GM18858 (cell line): ENCODE measurements around the gene TBC1D2B.

Source experiments
- ATAC-seq: cut with Tn5 transposase; IDR thresholded peaks from one replicate; pipeline ENCODE4 v1.9.1; 2021; ENCODE audit not compliant: unreplicated experiment

TBC1D2B gene

DNA sequence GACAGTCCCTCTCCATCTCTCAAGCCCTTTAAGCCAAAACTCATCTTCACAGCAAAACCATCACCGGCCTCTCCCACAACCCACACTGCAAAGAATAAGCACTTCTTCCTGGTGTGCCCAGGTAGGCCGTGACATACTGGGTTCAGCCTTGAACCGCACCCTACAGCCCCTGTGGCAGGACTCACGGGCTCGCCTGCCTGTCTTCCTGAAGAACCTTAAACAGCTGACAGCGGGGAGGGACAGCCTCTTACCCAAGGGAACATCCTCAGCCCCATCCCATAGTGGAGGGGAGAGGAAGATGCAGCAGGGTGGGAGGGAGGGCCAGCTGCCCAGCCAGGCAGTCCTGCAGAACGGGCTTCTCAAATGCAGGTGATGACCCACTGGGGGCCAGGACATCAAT is 40.2 kb downstream of the TBC1D2B start:
- ATAC-seq, result no peak

DNA sequence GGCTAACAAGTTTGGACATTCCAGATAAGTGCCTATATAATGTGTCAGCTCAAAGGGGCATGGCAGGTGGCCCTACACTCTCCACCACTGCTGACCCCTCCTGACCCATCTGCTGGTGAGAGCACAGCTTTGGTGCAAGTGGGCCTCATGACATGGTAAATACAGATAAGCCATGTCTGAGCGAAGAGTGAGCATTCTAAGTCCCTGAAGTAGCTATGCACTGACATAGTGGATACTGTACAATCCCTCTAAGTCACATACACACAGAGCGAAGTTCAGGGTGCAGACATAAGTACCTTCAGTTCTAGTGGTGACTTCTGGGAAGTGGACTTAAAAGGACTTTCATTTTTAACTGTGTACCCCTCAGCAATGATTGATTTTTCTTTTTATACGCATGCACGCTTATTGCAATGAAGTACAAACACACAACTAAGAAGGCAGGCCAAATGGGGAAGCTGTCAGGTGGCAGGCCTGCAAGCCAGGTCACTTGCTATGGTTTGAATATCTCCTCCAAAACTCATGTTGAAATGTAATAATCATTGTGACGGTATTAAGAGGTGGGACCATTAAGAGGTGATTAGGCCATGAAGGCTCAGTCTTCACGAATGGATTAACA is 41.5 kb downstream of the TBC1D2B start:
- no peak for ATAC-seq

DNA sequence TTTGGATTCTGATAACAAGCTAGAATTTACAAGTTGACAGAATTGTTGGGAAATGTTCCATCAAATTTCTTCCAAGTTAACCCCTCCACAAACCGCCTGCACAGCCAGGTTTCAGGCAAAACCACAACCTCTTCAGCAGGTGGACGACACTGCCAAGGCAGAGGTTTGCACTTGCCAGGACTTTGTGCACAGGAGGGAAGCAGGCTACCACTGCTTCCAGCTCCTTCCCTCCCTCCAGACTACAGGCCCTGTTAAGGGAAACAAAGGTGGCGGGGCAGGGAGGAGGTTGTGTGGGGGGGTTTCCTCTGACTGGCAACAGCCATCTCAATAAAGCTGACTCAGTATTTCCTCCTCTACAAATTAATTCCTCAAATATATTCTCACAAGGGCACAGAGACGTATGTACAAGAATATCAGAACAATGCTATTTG is 42.2 kb downstream of the TBC1D2B start:
- ATAC-seq, result no peak

DNA sequence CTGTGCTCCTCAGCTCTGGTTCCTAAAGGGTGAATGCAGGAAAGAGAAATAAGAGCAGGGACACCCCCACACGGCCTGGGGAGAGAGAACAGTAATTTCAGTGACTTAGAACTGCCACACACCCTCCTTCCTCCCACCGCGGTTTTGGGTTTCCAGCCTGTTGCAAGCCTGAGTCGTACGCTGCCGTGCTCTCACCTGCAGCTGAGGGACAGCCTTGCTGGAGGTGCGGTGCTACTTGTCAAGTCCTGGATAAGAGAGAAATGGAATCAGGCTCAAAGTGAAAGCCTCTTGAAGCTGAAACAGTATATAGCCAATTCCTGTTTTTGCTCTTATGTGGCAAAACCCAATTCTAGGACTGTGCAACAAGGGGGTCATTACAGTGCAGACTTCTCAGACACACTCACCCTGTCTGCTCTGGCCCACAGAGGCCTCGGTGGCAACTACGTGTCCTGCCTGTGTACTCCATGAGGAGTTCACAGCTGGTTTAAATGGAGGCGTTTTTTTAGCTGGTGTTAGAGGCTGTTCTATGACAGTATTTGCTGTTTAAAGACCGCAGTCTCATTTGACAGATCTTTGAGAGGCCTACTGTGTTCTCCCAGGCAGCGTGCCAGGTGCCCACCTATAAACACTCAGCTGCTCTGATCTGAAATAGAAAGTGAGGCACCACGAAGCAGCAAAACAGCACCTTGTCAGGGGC is 42.9 kb downstream of the TBC1D2B start:
- no peak for ATAC-seq

DNA sequence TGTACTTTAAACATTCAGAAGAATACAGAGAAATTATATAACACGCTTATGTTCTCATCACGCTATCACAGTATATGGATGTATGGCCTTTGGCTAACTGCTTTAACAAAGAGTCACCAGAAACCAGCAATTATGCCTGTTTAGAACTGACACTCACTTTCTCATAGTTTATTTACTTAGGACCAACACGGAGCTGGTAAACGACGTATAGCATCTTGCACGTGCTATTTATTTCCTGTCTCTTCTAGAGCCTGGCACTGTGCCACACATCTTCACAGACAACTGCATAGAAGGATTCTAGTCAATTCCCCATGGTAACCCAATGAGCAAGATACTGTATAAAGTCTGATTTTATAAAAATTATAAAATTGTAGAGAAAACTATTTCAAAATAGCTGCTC is 43.6 kb downstream of the TBC1D2B start:
- no peak for ATAC-seq

DNA sequence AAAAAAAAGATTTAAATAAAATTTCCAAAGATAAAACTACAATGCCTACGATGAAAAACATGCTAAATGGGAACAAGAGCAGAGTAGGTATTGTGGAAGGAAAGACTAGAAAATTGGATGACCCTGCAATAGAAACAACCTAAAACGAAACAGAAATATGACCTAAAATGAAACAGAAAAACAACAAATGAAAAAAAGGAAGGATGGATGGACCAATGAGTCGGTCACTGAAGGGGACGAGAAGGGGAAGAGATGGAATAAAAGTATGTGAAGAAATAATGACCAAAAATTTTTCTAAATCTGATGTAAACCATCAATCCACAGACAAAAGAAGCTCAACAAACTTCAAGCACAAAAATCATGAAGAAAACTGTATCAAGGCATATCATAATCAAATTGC is 44.8 kb downstream of the TBC1D2B start:
- no peak for ATAC-seq

DNA sequence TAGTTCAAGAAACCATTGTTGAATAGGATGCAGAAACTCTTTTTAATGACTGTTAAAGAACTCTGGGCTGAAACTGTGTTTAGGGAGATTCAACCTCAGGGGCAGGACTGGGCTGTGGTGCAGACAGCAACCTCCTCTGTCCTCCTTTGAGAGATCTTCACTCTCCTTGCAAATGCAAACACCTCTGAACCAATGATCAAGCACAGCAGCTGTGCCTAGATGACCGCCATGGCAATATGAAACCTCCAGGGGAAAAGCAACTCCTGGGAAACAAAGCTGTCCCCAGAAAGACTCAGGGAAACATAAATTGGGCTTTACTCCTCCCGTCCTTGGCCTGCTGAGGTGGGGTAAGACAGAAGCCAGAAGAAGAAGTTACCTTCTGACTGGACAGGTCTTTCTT is 52.6 kb downstream of the TBC1D2B start:
- no peak for ATAC-seq

DNA sequence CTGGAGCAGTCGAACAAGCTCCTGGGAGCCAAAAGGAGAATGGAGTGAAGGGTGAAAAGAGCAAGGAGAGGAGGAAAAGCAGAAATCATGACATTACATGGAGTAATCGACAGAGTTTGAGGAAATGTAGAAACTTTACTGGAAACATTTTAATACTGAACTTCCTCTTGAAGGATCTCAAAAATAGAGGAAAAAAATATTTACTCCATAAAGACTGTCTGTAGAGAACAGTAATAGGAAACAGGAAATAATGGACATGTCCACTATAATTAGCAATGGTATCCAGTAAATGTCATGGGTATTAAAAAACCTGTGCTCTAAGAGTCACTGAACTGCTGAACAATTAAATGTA is 53.0 kb downstream of the TBC1D2B start:
- ATAC-seq, result no peak

DNA sequence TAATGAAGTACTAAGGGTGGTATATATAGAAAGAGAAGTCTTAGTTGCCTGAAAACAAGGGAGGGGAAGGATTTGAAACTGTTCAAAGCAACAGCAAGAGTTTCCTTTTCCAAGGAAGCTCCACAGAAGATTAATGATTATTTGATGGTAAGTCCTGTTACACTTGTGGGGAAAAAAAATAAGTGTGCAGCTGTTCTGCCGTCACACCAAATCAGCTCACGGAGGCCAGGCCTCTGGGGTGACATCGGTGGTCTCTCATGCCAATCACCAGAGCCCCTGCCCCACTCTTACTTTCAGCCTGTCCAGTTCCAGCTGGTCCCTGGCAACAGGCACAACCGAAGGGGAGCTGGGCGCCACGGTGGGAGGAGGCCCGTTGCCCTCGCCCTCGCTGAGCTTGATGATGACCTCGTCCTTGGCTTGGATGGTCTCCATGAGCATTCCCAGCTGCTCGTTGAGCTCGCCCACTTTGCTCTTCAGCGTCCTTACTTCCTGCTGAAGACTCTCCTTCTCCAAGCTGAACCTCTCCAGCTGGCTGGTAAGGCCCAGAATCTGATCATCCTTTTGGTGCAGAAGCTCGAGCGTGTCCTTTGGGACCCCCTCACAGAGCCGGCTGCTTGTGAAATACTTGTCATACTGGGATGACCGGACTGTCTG is 53.5 kb downstream of the TBC1D2B start:
- ATAC-seq, result no peak

DNA sequence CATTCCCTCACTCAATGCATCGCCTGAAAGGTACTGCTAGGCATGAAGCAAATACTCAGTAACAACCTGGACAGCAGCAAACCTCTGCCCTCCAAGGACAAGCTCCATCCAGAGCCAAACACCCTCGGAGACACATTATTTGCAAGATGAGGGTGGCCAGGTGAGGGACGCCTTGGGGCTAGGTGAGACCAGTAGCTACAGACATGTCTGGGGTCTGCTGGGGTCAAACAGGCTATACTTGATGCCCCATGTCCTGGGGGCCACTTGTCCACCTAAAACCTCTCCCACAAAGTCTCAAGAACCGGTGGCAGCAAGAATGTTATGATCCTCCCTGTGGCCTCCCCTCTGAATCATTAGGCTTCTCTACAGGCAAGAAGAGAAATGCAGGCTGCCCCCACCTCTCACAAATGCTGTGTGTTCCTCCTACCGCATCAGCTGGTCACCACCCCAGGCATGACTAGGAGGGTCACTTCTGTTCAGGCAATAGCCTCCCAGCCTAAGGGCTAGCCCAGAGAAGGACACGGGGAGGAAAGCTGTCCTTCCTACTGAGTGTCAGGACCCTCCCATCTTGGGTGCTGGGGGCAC is 54.3 kb downstream of the TBC1D2B start:
- ATAC-seq, result no peak

DNA sequence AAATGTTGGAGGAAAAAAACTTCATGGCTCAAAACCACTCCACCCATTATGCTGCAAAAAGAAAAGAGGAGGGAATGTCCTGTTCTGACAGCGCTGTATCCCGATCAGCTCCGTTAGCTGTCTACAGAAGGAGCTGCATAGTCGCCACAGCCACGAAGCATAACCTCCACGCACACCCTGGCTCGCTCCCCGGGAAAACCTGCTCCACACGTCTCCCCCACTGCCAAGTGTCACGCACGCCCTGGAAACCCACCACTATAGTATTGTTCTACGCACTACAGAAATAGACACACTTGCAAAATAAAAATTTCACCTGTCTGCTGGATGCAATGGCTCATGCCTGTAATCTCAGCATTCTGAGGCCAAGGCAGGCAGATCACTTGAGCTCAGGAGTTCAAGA is 55.8 kb downstream of the TBC1D2B start:
- ATAC-seq, result no peak

DNA sequence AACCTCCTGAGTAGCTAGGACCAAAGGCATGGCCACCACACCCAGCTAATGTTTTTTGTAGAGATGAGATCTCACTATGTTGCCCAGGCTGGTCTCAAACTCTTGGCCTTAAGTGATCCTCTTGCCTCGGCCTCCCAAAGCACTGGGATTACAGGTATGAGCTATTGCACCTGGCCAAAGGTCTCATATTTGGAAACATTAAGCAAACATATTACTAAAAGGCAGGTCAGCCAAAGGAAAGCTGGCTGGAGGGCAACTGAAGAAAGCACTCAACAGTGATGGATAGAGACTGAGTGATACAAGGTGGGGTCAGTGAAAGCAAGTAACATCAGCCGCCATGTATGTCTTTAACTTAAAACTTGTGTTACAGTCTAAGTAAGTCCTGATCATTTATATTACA is 57.5 kb downstream of the TBC1D2B start:
- ATAC-seq, result no peak

DNA sequence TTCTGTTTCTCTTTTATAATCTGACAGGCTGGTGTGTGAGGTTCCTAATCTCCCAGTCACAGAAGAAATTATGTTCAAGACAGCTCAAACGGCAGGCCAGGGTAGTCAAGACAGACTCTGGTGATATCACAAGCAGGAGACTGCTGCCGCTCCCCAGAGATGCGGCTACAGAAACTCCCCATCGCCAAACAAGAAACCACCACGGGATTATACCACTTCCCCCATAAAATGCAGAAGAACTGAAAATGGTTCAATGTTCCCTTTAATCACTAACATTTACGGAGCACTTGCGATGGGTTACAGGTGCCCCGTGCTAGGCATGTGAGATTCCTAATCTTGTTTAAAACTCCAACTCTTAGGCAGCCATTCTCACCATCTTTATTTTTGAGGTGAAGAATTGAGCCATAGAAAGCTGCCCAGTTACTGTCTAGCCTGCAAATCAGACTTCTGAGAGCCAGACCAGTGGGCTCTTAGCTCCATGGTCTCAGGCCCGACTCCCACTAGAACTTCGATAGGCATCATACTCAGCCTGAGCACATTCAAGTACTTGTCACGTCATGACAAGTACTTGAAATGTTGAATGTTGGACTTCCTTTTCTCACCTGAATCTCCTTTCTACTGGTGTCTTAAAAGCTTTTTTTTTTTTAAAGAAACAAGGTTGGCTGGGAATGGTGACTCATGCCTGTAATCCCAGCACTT is 58.4 kb downstream of the TBC1D2B start:
- ATAC-seq, result no peak

DNA sequence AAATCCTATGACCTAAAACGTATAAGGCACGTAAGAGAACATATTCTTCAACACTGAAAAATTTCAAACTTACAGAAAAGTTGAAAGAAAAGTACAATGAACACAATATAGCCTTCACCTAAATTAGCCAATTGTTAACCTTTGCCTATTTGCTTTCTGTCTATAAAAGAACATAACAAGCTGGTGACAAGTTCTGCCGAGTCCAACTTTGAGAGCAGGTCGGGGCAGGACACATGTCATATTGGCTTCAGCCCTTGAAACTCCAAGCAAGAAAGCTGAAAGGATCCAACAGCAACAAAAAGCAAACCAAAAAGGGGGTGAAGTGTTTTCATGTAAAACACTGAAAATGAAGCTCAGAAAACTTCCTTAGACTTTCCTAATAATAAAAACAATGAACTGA is 59.1 kb downstream of the TBC1D2B start:
- ATAC-seq, result no peak

DNA sequence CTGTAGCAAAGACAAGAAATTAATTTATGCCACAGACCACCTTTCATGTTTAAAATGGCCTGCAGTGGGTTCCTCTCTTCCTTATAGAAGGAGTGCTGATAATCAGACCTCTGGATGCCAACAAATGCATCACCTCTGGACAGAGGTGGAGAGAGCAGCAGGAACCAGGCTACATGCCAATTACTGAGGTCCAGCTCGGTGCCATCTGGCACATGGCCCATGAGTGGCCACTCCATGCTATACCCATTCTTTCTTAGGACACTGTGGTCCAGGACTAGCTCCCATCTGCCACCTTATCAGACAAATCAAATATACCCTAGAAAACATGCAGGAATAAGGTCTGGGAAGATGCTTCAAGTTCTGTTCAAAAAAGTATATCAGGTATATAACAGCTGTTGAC is 60.7 kb downstream of the TBC1D2B start:
- no peak for ATAC-seq

DNA sequence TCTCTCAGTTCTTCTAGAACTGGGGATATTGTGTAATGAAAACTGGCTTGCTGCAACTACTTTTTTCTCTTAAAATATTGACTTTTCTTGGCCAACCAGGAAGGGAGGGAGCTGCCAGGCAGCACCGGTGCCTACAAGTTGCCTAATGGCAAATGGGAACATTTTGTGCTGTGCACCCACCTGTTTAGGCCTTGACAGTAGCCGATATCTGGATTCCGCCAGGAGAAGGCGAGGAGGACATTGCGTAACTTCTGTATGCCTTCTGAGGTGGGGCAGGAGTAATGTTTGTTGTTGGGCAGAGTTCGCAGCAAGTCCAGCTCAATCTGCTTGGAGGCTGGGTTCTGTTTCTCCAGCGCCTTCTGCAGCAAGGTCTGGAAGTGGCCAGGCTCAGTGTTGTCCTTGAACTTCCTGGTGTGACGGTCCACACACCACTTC is 64.9 kb downstream of the TBC1D2B start:
- ATAC-seq, result no peak

DNA sequence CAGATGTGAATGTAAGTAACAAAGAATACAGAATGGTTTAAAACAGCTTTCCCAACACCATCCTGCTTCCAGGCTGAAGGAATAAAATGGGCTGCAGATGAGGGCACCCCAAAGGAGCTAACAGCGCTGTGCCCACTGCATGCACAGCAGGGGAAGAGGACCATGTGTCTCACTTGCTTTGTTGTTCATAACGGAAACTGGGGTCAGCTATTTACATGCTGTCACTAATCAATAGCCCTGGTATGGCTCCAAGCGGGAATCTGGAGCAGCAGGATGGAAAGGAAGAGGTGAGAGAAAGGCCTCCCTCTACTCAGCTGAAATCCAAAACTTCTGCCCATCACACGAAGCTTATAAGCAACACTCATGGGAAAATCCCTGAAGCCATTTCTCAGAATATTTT is 67.4 kb downstream of the TBC1D2B start:
- ATAC-seq, result no peak

DNA sequence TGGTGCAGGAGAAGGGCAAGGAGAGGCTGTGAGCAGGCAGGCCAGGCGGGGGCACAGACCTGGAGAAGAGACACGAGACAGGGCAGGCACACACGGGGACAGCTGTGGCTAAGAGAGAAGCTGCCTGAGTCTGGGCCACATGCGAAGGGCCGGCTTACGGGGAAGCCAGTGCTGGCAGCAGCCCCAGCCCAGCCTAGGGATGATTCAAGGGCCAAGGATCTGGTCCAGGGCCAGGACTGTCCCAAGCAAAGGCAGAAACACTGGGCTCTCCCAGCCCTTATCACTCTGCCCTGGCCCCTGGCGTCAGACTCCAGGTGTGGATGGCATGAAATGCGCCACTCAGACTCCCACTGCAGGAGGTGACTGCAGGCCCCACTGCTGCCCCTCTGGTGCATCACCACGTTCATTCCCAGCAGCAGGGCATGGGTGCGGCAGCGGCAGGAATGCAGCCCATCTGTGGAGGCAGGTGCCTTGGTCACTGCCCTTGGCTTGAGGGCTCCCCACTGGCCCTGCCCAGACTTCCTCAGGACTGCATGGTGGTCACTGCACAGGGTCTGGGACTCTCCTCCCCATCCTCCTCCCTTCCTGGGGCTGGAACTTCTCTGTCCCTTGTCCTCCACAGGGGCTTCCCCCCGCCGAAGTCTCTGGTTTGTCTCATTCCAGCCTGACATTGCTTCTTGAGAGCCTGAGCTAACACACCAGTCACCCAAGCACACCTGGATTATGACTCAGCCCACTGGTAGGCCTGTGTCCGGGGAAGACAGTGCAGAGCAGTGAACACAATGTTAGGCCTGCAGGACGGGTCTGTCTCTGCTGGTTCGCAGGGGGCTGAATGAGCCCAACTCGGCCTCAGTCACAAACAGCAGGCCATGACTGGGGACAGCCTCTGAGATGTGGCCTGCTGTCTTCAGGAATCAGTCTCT is 69.3 kb downstream of the TBC1D2B start:
- ATAC-seq, result no peak

DNA sequence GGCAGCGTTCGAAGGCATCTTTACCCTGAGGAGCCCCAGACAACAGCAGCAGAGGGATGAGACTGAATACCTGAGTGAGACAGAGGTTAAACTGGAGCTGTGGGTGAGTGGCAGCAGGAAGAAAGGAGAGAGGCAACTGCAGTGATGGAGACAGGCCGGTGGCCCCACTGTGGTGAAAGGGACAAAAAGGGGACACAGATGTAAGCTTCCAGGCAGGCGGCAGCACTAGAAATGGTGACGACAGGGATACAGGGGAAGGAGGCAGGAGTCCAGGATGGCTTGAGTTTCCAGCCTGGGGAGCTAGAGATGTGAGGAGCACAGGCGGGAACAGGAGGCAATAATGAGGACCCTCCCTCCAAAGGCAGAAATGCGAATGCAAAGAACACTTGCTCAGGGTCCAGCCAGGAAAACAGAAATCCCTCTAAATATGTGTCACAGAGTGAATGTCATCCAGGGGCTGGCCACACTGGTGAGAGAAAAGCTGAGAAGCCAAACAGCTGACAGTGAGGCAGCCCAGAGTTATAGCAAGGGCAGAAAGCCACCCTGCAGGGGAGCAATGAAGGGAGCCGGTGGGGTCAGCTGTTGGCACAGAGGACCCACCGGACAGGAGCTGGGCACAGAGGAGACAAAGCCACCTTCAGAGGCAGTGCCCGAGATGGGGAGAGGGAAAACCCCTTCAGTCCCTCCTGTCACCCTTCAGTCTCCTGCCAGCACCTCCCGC is 70.1 kb downstream of the TBC1D2B start:
- ATAC-seq, result no peak
